HG02885 (cell line): ENCODE results near the gene SEC14L2.
"Not testable (repeated sequence)": the region's sequence is repeated elsewhere in the genome, so short reads cannot be mapped to it uniquely, and the experiment has no call there.

Experiments
- ATAC-seq: cut with Tn5 transposase; IDR thresholded peaks from one replicate; pipeline ENCODE4 v1.9.1; 2021; ENCODE audit warnings: mild to moderate bottlenecking; ENCODE audit not compliant: unreplicated experiment, poor library complexity

Gene SEC14L2

DNA sequence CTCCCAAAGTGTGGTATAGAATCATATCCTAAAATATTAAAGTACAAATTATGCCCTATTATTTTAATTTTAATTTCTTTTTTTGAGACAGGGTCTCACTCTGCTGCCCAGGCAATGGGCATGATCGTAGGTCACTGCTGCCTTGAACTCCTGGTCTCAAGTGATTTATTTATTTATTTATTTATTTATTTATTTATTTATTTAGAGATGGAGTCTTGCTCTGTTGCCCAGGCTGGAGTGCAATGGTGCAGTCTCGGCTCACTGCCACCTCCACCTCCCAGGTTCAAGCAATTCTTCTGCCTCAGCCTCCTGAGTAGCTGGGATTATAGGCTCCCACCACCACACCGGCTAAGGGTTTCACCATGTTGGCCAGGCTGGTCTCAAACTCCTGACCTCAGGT, 4.2 kb downstream of the SEC14L2 start:
- ATAC-seq: not testable (repeated sequence)

DNA sequence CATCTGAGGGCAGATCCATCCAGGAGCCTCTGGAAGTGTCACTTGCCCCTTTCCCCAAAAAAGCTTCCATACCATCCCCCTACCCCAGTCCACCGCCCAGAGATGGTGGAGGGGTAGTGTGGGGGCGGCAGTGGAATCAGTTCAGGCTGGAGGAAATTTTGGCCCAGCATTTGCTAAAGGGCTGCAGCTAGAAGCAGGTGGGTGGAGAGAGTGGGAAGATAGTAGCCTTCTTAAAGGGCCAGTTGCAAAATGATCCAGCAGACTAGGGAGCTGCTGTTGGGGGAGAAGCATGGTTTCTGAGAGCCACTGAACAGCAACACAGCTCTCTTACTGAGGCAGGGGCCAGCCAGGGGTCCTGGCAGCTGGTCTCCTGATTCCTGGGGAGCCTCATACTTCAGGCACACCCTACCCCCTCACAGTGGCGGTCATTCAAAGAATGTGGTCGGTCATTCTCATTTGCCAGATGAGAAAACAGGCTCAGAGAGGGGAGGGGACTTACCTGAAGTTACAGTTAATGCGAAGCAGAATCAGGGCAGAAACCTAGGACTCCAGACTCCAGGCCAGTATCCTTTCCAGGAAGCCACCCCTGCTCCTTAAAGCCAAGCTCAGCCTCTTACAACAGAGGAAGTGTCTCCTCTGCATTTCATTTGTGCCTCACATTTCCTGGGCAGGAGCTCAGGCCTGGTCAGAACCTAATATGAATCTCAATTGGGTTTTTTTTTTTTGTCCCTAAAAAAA, 5.4 kb downstream of the SEC14L2 start:
- ATAC-seq: no peak

DNA sequence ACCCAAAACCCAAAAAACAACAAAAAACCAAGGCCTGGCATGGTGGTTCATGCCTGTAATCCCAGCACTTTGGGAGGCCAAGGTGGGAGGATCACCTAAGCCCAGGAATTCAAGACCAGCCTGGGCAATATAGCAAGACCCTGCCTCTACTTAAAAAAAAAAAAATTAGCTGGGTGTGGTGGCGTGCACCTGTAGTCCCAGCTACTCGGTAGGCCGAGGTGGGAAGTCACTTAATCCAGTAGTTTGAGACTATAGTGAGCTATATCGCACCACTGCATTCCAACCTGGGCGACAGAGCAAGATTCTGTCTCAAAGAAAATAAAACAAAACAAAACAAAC, 5.9 kb downstream of the SEC14L2 start:
- ATAC-seq: not testable (repeated sequence)

DNA sequence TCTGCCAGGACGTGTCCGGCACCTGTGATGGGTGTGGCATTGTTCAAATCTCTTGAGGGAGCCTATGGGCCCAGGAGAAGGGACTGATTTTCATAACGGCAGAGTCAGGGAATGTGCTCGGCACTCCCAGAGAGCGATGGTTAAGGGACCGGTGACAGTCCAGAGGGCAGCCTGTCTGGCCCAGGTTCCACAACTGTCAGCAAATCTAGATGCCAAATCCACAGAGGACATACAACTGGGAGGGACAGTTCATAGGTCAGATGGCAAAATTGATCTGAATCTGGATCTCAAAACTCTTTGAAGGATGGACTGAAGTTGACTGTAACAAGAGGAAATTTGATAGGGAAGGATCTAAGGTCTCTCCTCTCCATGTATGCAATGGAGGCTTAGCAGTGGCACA, 7.5 kb downstream of the SEC14L2 start:
- ATAC-seq: no peak

DNA sequence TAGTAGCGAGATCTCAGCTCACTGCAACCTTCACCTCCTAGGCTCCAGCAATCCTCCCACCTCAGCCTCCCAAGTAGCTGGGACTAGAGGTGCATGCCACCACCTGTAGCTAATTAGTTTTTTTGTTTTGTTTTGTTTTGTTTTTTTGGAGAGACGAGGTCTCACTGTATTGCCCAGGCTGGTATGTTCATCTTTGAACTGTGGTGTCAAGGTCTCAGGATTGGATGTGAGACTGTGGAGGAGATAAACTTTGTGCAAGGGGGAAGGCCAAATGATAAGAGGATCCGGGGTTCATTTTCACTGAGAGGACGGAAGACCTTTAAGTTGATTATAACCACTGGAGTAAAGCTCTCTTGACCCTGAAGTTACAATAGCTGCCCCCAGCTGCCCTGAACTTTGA, 8.9 kb downstream of the SEC14L2 start:
- no peak for ATAC-seq

DNA sequence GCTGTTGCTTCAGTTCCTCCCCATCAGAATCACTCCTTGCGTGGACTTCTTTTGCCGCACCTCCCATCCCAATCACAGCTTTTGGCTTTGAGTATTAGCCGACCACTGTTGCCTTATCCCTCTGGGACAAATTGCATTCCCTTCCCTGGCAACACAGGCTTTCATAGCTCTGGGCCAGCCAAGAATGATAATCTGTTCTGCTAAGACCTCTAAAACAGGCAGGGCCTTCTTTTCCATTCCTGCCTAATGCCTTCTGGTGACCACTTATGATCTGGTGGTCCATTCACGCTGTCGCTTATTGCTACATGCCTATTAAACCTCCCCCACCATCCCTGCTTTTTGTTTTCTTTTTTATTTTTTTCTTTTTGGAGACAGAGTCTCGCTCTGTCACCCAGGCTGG, 9.6 kb downstream of the SEC14L2 start:
- no peak for ATAC-seq

DNA sequence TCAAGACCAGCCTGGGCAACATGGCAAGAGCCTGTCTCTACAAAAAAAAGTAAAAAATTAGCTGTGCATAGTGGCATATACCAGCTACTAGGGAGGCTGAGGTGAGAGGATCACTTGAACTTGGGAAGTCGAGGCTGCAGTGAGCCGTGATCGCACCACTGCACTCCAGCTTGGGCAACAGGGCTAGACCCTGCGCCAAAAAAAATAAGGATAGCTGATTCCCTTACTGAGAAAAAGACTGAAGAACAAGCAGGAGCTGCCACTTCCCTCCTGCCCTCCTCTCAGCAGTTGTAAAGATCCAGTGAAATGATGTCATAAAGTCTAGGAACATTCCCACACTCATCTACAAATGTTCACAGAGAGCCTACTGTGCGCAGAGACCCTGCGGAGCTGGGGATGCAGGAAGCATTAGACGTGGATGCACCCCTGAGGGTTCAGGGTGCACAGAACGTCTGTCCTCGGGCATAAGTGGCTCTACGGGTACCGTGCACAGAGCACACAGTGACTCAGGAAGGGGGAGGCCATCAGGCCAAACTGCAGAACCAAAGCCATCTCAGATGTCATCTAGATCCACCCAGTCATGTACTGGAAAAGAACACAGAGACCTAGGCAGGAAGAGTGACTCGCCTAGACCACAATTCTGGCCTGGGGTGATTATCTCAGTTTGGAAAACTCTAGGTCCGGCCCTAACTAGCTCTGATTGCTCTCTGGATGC, 11.7 kb downstream of the SEC14L2 start:
- ATAC-seq: no peak

DNA sequence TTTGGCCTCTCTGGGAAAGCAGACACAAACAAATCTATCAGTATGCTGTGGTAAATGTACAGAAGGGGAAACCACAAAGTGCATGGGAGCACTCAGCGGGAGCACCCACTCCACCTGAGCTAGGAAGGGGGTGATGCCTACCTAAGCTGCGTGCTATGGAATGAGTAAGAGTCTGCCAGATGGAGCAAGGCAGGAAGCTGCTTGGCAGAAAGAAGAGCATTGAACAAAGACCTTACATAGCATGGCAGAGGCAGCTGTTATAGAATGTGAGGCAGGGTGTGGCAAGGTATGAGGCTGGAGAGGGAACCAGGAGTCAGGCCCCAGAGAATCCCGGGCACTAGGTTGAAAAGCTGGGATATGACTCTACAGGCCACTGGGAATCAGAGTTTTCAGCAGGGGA, 15.0 kb downstream of the SEC14L2 start:
- no peak for ATAC-seq

DNA sequence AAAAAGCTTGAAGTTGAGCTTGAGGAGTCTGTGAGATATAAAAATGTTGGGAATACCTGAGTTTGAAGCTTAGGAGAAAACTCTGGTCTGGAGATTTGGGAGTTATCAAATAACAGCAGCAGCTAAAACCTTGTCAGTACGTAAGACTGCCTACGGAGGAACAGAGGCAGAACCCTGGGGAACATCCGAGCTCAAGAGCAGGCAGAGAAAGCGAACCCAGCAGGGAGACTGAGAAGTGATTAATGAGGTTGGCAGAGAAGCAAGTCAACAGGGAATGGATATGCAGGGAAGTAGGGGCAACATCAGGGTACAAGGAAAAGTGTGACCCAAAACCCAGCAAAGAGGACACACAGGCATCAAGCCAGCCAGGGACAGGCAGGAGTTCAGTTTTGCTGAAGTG, 16.2 kb downstream of the SEC14L2 start:
- no peak for ATAC-seq

DNA sequence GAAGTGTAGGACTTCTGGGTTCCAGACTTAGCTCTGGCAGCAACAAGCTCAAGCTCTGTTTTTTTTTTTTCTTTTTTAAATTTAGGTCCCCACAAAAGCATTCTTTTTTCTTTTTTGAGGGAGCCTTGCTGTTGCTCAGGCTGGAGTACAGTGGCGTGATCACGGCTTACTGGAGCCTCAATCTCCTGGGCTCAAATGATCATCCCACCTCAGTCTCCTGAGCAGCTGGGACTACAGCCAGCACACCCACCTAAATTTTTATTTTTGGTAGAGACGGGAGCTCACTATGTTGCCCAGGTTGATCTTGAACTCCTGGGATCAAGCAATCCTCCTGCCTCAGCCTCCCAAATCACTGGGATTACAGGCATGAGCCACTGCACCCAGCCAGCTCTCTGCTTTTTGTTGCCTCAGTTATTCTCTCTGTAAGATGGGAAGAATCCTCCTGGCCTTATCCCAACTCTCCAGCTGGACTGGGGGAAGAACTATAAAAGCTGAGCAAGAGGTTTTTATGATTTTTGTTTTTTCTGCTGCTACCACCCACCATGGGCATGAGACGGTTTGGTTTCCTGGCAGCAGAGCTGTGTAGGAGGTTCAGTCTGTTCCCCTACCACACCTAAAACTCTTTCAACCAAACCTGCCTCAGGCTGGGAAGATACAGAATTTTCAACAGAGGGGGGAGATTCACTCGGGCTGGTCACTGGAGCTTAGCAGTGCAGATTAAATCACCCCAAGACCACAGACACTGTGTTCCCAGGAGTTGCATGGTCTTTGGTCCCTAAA, 17.1 kb downstream of the SEC14L2 start:
- ATAC-seq: no peak

DNA sequence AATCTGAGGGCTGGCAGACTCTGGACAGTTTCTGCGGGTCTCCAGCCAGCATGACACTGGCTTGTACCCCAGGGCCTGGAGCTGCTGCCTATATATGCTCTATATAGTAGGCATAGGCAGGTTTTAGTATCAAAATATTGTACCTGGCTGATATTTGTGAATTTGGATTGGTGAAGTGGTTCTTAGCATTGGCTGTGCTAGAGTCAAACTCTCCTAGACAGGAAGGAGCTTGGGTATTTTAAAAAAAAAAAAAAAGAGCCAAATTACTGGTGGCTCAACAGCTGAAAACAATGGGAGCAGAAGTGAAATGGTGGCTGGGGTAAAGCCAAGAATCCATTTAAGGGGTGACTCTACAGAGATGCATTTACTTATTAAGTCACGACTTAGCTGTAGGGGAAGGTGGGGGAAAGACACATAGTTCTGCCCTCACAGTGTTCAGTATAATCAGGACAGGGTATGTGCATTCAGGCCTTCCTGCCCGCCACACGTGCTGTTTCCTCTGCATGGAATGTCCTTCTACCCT, 17.8 kb downstream of the SEC14L2 start:
- ATAC-seq: no peak

DNA sequence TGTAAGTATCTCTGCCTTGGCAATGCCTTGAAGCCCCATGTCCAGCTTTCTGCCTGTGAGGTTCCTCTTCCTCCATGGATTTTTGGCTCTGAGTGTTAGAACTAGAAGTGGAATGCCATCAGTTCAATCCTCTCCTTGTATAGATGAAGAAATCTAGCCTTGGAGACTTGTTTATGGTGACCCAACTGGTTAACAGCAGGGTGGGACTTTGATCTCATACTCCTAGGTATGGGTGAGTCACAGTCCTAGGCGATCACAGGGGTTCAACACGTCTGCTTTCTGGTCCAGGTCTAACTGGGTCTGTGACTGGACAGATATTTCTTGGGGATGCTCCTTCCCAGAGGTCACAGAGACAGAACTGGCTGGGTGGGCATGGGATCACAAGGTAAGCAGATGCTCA, 19.6 kb downstream of the SEC14L2 start:
- no peak for ATAC-seq

DNA sequence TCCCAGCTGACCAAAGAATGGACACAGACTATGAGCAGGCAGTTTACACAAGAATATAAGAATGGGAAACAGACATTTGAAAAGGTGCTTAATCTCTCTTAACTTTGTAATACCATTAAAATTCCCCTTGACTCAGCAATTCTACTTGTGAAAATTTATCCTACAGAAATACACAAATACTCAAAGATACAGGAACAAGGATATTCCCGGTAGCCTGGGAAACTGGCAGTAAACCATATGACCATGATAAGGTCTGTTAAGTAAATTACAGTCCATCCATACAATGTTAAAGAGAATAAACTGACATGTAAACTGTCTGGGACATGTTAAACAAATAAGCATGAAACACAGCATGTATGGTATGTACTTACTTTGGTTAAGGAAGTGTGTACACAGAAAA, 20.0 kb downstream of the SEC14L2 start:
- ATAC-seq: no peak

DNA sequence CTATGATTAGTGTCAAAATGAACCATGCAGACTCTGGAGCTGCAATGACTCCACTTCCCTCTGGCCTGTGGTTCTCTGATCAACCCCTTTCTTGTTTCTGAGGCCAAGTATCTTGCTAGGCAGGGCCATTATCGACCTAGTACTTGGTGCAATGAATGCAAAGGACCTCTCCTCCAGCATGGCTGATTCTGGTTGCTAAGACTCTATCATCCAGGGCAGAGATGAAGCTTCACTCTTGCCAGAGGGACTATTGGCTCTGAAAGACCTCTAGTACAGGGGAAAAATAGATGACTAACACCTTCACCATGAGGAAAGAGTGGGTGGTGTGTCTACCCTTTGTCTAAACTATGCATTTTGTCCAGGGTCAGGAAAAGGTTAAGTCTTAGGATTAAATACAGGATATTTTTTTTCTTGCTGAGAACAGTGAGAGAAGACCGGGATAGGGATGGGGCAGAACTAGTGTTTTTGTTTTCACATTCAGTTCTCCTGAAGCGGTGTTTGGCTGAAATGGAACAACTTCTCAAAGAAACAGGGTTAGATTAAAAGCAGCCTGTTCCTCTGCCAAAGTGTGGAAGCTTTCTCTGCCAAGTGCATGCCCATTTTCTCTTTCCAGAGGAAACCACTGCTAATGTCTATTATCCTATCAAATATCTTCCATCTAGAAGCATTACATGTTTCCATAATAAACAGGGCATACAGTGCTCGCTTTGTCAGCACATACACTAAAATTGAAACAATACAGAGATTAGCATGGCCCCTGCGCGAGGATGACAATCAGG, 23.7 kb downstream of the SEC14L2 start:
- no peak for ATAC-seq

DNA sequence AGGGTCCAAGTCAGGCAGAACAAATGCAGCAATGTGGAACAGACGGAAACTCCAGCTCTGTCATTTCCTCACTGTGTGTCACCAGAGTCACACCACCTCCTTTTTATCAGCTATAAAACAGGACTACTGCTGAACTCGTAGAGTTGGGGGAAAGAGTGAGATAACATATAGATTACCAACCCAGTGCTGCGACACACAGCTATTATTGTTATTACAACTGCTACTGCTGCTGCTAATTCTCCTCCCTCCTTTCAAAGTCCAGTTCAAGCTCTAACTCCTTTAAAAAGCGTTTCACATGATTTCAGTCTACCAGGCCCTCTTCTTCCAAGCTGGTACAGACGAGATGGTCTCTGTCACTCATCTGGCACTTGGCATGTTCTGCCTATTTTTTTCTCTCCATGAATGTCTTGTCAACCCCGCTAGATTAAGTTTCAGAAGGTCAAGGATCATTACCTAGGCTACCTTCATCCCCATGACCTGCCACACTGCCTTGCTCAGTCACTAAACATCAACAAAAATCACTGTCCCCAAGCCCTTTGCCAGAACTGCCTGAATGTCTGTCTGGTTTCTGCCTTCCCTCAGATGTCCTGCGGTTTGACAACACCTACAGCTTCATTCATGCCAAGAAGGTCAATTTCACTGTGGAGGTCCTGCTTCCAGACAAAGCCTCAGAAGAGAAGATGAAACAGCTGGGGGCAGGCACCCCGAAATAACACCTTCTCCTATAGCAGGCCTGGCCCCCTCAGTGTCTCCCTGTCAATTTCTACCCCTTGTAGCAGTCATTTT, 25.1 kb downstream of the SEC14L2 start:
- no peak for ATAC-seq

DNA sequence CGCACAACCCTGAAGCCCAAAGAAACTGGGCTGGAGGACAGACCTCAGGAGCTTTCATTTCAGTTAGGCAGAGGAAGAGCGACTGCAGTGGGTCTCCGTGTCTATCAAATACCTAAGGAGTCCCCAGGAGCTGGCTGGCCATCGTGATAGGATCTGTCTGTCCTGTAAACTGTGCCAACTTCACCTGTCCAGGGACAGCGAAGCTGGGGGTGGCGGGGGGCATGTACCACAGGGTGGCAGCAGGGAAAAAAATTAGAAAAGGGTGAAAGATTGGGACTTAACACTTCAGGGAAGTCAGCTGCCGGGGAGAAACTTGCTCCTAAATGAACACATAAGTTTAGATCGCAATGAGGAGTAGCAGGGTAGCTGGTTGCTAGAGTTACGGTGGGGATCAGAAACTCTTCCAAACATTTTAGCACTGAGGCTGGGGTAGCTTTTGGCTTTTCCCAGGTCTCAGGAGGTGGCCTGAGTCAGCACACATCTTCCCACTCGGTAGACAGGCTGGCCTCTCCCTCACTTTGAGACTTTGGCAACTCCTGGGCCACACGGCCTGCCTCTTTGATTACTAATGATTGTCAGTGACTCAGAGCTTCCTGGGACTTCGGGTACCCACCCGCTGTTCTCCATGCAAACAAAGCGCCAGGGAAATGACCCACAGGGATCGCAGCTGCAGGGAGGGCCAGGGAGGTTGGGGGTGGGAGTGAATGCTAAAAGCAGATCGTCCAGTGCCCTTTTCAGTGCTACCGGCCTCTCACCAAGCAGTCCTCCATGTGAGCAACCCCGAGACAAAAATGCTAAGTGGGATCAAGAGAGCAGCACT, 25.9 kb downstream of the SEC14L2 start:
- no peak for ATAC-seq

DNA sequence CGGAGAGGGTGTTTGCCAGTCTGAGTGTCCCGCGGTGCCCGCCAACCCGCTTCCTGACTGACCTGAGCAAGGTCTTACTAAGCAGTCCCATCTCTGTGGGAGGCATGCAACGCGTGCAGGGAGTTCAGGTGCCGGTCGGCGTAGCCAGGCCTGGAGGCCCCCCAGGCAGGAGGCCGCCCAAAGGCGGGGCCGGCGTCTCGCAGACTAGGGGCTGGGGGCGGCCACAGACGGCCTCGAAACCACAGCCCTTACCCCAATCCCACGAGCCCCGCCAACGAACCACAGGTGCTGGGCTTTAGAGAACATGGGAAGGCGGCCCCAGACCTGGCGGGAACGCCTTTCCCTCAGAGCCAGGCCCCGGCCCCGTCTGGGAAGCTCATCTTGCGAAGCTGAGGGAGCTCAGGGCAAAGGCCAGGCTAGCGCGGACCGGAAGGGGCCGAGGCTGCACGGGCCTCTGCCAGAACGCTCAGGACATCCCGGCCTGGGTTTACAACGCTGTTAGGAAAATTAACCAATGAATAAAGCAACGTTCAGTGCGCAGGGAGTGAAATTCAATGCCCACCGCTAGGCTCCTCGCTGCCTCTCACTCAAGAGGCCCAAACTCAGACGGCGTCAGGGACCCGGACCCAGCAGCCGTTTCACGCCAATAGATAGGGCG, 26.6 kb downstream of the SEC14L2 start:
- ATAC-seq: peak; percentile 26

DNA sequence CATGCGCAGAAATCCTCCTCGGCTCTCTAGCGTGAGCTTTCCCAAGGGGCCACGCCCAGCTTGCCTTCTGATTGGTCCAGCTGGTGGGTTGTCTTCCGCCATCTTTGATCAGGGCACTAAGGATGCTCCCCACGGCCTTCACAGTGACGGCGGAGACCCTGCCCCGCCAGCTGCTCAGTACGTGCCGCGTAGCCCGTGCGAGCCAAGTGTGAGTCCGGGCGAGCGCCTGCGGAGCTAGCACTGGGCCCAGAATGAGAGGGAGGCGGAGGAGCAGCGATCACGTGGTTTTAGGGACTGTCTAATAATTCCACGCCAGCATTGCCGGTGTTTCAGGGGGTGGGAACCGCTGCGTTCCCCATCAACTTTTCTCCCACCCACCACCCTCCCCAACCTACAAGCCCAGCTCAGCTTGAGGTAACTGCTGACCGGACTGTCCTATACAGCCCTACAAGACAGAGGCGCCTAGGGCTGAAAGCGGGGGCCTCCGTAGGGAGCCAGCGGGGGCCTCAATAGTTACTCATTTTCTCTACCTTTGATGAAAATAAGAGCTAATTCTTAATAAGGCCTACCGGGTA, 27.2 kb downstream of the SEC14L2 start:
- peak; percentile 88 for ATAC-seq
